HUES48 (cell line): ENCODE data around the gene UGT1A10.
"Not testable (repeated sequence)": the region's sequence is repeated elsewhere in the genome, so short reads cannot be mapped to it uniquely, and the experiment has no call there.

ENCODE experiments used
- H3K27ac ChIP-seq: one replicate; pipeline ENCODE4 v1.7.0; 2013; ENCODE audit warnings: low read depth, low read length, inconsistent platforms
- H3K27me3 ChIP-seq: 2 replicates; pipeline ENCODE4 v1.6.1; 2013; ENCODE audit warnings: mild to moderate bottlenecking, low read length; ENCODE audit not compliant: control insufficient read depth, insufficient read depth
- H3K36me3 ChIP-seq: 2 replicates; pipeline ENCODE4 v1.6.1; 2013; ENCODE audit warnings: low read length; ENCODE audit not compliant: control insufficient read depth, insufficient read depth
- H3K4me1 ChIP-seq: 2 replicates; pipeline ENCODE4 v1.6.1; 2013; ENCODE audit warnings: mild to moderate bottlenecking, low read length; ENCODE audit not compliant: control insufficient read depth, insufficient read depth
- H3K4me3 ChIP-seq: 2 replicates; pipeline ENCODE4 v1.5.1; 2013; ENCODE audit warnings: mild to moderate bottlenecking, low read depth, low read length
- H3K9ac ChIP-seq: 2 replicates; pipeline ENCODE4 v1.6.1; 2013; ENCODE audit warnings: mild to moderate bottlenecking, low read depth, low read length, moderate library complexity
- H3K9me3 ChIP-seq: 2 replicates; pipeline ENCODE4 v1.6.1; 2013; ENCODE audit warnings: low read length; ENCODE audit not compliant: control insufficient read depth, insufficient read depth

Gene UGT1A10

GRCh38 chr2:233636306-233636705 is at the start of gene UGT1A10:
Gene UGT1A10 (plus strand): TSS chr2:233636448. CDS start chr2:233636523, 75 bp downstream.
- H3K27me3 ChIP-seq, H3K4me1 ChIP-seq, H3K36me3 ChIP-seq, H3K4me3 ChIP-seq, H3K27ac ChIP-seq, H3K9ac ChIP-seq, H3K9me3 ChIP-seq: not testable (repeated sequence)

- H3K4me1 ChIP-seq = no peaks in the 10 kb centered on the region
- 0 out of 2 replicates have a peak, but pooled peaks cover 6% of the 10 kb centered on the region for H3K9me3 ChIP-seq
- H3K9ac ChIP-seq = no peak overlapping the region
- no peak overlapping the region for H3K4me3 ChIP-seq
- no peak overlapping the region for H3K27ac ChIP-seq
- no peaks in the 10 kb centered on the region for H3K36me3 ChIP-seq
- H3K27me3 ChIP-seq = no peaks in the 10 kb centered on the region
Measured at GRCh38 chr2:233588400-233588799, 47.8 kb upstream of the UGT1A10 start.

GRCh38 chr2:233592706-233593105 is 43.5 kb upstream of the UGT1A10 start:
- not testable (repeated sequence) for H3K4me3 ChIP-seq, H3K9ac ChIP-seq, H3K4me1 ChIP-seq, H3K36me3 ChIP-seq, H3K9me3 ChIP-seq, H3K27me3 ChIP-seq, H3K27ac ChIP-seq

GRCh38 chr2:233593201-233593600 is 43.0 kb upstream of the UGT1A10 start:
- H3K36me3 ChIP-seq = no peaks in the 10 kb centered on the region
- H3K4me1 ChIP-seq = no peaks in the 10 kb centered on the region
- H3K4me3 ChIP-seq = no peak overlapping the region
- no peak overlapping the region for H3K9ac ChIP-seq
- H3K9me3 ChIP-seq = no peaks in the 10 kb centered on the region
- H3K27me3 ChIP-seq = no peaks in the 10 kb centered on the region
- H3K27ac ChIP-seq = no peak overlapping the region

- Histone ChIP-seq H3K9me3 (no peaks in the 10 kb centered on the region), H3K27me3 (no peaks in the 10 kb centered on the region), H3K9ac (no peak overlapping the region), H3K36me3 (no peaks in the 10 kb centered on the region), H3K4me3 (no peak overlapping the region), H3K4me1 (no peaks in the 10 kb centered on the region), H3K27ac (no peak overlapping the region)
Measured at GRCh38 chr2:233597522-233597921, 38.7 kb upstream of the UGT1A10 start.

- Histone ChIP-seq H3K9me3 (peaks cover 4% of the 10 kb centered on the region; the same call in 1 of the 2 replicates), H3K27me3 (no peaks in the 10 kb centered on the region), H3K4me3 (no peak overlapping the region), H3K36me3 (no peaks in the 10 kb centered on the region), H3K4me1 (no peaks in the 10 kb centered on the region), H3K9ac (no peak overlapping the region), H3K27ac (no peak overlapping the region)
Measured at GRCh38 chr2:233598952-233599351, 37.3 kb upstream of the UGT1A10 start.

- Histone ChIP-seq H3K4me1 (no peaks in the 10 kb centered on the region), H3K36me3 (no peaks in the 10 kb centered on the region), H3K4me3 (no peak overlapping the region), H3K27ac (no peak overlapping the region), H3K27me3 (no peaks in the 10 kb centered on the region), H3K9me3 (peaks cover 4% of the 10 kb centered on the region; the same call in 1 of the 2 replicates), H3K9ac (no peak overlapping the region)
Measured at GRCh38 chr2:233600386-233600785, 35.9 kb upstream of the UGT1A10 start.

- H3K27me3 ChIP-seq = no peaks in the 10 kb centered on the region
- H3K4me1 ChIP-seq = no peaks in the 10 kb centered on the region
- H3K9me3 ChIP-seq = peaks cover 4% of the 10 kb centered on the region; the same call in 1 of the 2 replicates
- H3K9ac ChIP-seq = no peak overlapping the region
- H3K27ac ChIP-seq = no peak overlapping the region
- H3K36me3 ChIP-seq = no peaks in the 10 kb centered on the region
- no peak overlapping the region for H3K4me3 ChIP-seq
Measured at GRCh38 chr2:233602076-233602475, 34.2 kb upstream of the UGT1A10 start.

- Histone ChIP-seq H3K4me3 (no peak overlapping the region), H3K36me3 (no peaks in the 10 kb centered on the region), H3K4me1 (no peaks in the 10 kb centered on the region), H3K27me3 (no peaks in the 10 kb centered on the region), H3K9me3 (peaks cover 4% of the 10 kb centered on the region; the same call in 1 of the 2 replicates), H3K27ac (no peak overlapping the region), H3K9ac (no peak overlapping the region)
Measured at GRCh38 chr2:233603520-233603919, 32.7 kb upstream of the UGT1A10 start.

- Histone ChIP-seq H3K9ac (no peak overlapping the region), H3K4me3 (no peak overlapping the region), H3K9me3 (peaks cover 4% of the 10 kb centered on the region; the same call in 1 of the 2 replicates), H3K27me3 (no peaks in the 10 kb centered on the region), H3K36me3 (no peaks in the 10 kb centered on the region), H3K4me1 (no peaks in the 10 kb centered on the region), H3K27ac (no peak overlapping the region)
Measured at GRCh38 chr2:233604826-233605225, 31.4 kb upstream of the UGT1A10 start.

GRCh38 chr2:233605680-233606079 is 30.6 kb upstream of the UGT1A10 start:
- Histone ChIP-seq H3K36me3 (no peaks in the 10 kb centered on the region), H3K9me3 (peaks cover 7% of the 10 kb centered on the region), H3K4me3 (no peak overlapping the region), H3K27me3 (no peaks in the 10 kb centered on the region), H3K4me1 (no peaks in the 10 kb centered on the region), H3K27ac (no peak overlapping the region), H3K9ac (no peak overlapping the region)

GRCh38 chr2:233611284-233611683 is 25.0 kb upstream of the UGT1A10 start:
- Histone ChIP-seq H3K9me3 (peaks cover 10% of the 10 kb centered on the region), H3K4me3 (no peak overlapping the region), H3K36me3 (no peaks in the 10 kb centered on the region), H3K4me1 (no peaks in the 10 kb centered on the region), H3K27ac (no peak overlapping the region), H3K27me3 (no peaks in the 10 kb centered on the region), H3K9ac (no peak overlapping the region)
